NCI-H2081 (cell line): ENCODE results near the gene SOX2.

ENCODE experiments used
- DNase-seq, 2 experiments: peaks; one replicate each; lab custom pipeline; 2025; lab: John Stamatoyannopoulos, UW

Gene SOX2

GRCh38 chr3:181711325-181712135, at the start of gene SOX2:
Gene SOX2, plus strand, starts transcription at chr3:181711925. Its CDS starts 436 bp downstream, at chr3:181712361.
- peak; percentile 99 to 100 for DNase-seq

GRCh38 chr3:181683563-181683962, 28.2 kb upstream of the SOX2 start:
- DNase-seq: peak; percentile 42 to 77

GRCh38 chr3:181687190-181687589, 24.5 kb upstream of the SOX2 start:
- peak; percentile 23 to 52 for DNase-seq

GRCh38 chr3:181687731-181688130, 24.0 kb upstream of the SOX2 start:
- DNase-seq: no peak

- DNase-seq: no peak
Measured at GRCh38 chr3:181689546-181689945, 22.2 kb upstream of the SOX2 start.

- DNase-seq: peak; percentile 75 to 81
Measured at GRCh38 chr3:181690769-181691168, 21.0 kb upstream of the SOX2 start.

- DNase-seq: no peak
Measured at GRCh38 chr3:181691901-181692300, 19.8 kb upstream of the SOX2 start.

- peak; percentile 18 to 49 for DNase-seq
Measured at GRCh38 chr3:181692311-181693145, 19.2 kb upstream of the SOX2 start.

GRCh38 chr3:181693280-181693679, 18.4 kb upstream of the SOX2 start:
- DNase-seq: no peak

GRCh38 chr3:181694805-181695660, 16.7 kb upstream of the SOX2 start:
- no peak for DNase-seq

- no peak for DNase-seq
Measured at GRCh38 chr3:181695661-181696491, 15.8 kb upstream of the SOX2 start.

GRCh38 chr3:181696626-181697230, 15.0 kb upstream of the SOX2 start:
- no peak for DNase-seq

- peak; percentile 56 to 67 for DNase-seq
Measured at GRCh38 chr3:181698263-181698954, 13.3 kb upstream of the SOX2 start.

GRCh38 chr3:181699171-181699903, 12.4 kb upstream of the SOX2 start:
- peak; percentile 91 to 96 for DNase-seq

- peak; percentile 96 to 99 for DNase-seq
Measured at GRCh38 chr3:181700168-181701087, 11.3 kb upstream of the SOX2 start.

GRCh38 chr3:181701096-181701495, 10.6 kb upstream of the SOX2 start:
- DNase-seq: peak; percentile 61 to 82

GRCh38 chr3:181703601-181704420, 7.9 kb upstream of the SOX2 start:
- no peak for DNase-seq
